GM19328 (cell line): Measurements from ENCODE around the gene ESYT2.
"Not testable (repeated sequence)": the region's sequence is repeated elsewhere in the genome, so short reads cannot be mapped to it uniquely, and the experiment has no call there.

Experiments
- ATAC-seq: cut with Tn5 transposase; IDR thresholded peaks from one replicate; pipeline ENCODE4 v1.9.1; 2021; ENCODE audit warnings: mild to moderate bottlenecking, moderate library complexity; ENCODE audit not compliant: unreplicated experiment

Gene ESYT2

GRCh38 chr7:158703679-158704523, 125.4 kb downstream of the ESYT2 start:
- not testable (repeated sequence) for ATAC-seq

- no peak for ATAC-seq
Measured at GRCh38 chr7:158702944-158703343, 126.4 kb downstream of the ESYT2 start.

- no peak for ATAC-seq
Measured at GRCh38 chr7:158702196-158702595, 127.1 kb downstream of the ESYT2 start.

GRCh38 chr7:158700008-158700407, 129.3 kb downstream of the ESYT2 start:
- ATAC-seq, result no peak

GRCh38 chr7:158699341-158699740, 130.0 kb downstream of the ESYT2 start:
- no peak for ATAC-seq

GRCh38 chr7:158698657-158699195, 130.6 kb downstream of the ESYT2 start:
- no peak for ATAC-seq

- ATAC-seq, result not testable (repeated sequence)
Measured at GRCh38 chr7:158697597-158697996, 131.7 kb downstream of the ESYT2 start.

GRCh38 chr7:158695726-158696452, 133.4 kb downstream of the ESYT2 start:
- ATAC-seq, result no peak

GRCh38 chr7:158695056-158695455, 134.3 kb downstream of the ESYT2 start:
- ATAC-seq, result no peak

GRCh38 chr7:158694650-158695049, 134.7 kb downstream of the ESYT2 start:
- ATAC-seq, result no peak

GRCh38 chr7:158689488-158689887, 139.8 kb downstream of the ESYT2 start:
- ATAC-seq, result no peak

GRCh38 chr7:158687406-158687805, 141.9 kb downstream of the ESYT2 start:
- ATAC-seq, result no peak

GRCh38 chr7:158685693-158686092, 143.6 kb downstream of the ESYT2 start:
- no peak for ATAC-seq

GRCh38 chr7:158684329-158684728, 145.0 kb downstream of the ESYT2 start:
- ATAC-seq, result no peak

GRCh38 chr7:158683541-158683940, 145.8 kb downstream of the ESYT2 start:
- ATAC-seq, result no peak

GRCh38 chr7:158682456-158682855, 146.9 kb downstream of the ESYT2 start:
- ATAC-seq, result no peak
